GM18502 (cell line): ENCODE measurements around the gene POMT1.
"Not testable (repeated sequence)": the region's sequence is repeated elsewhere in the genome, so short reads cannot be mapped to it uniquely, and the experiment has no call there.

ENCODE experiments used
- ATAC-seq: cut with Tn5 transposase; IDR thresholded peaks from one replicate; pipeline ENCODE4 v1.9.1; 2021; ENCODE audit warnings: mild to moderate bottlenecking; ENCODE audit not compliant: unreplicated experiment, poor library complexity

POMT1 gene

GRCh38 chr9:131492070-131492469 is 10.6 kb upstream of the POMT1 start:
- ATAC-seq = no peak

GRCh38 chr9:131494296-131494870 is 8.3 kb upstream of the POMT1 start:
- ATAC-seq = no peak

- no peak for ATAC-seq
Measured at GRCh38 chr9:131495785-131496184, 6.9 kb upstream of the POMT1 start.

GRCh38 chr9:131496844-131497405 is 5.8 kb upstream of the POMT1 start:
- ATAC-seq = no peak

- ATAC-seq = no peak
Measured at GRCh38 chr9:131499254-131499767, 3.4 kb upstream of the POMT1 start.

- no peak for ATAC-seq
Measured at GRCh38 chr9:131500377-131500776, 2.3 kb upstream of the POMT1 start.

GRCh38 chr9:131500939-131501541 is 1.7 kb upstream of the POMT1 start:
- ATAC-seq = no peak

- no peak for ATAC-seq
Measured at GRCh38 chr9:131503626-131504465, 1.1 kb downstream of the POMT1 start.

GRCh38 chr9:131505012-131505411 is 2.3 kb downstream of the POMT1 start:
- no peak for ATAC-seq

GRCh38 chr9:131511416-131511815 is 8.7 kb downstream of the POMT1 start:
- ATAC-seq = no peak

GRCh38 chr9:131511880-131512279 is 9.2 kb downstream of the POMT1 start:
- ATAC-seq = no peak

- ATAC-seq = no peak
Measured at GRCh38 chr9:131513177-131513576, 10.5 kb downstream of the POMT1 start.

GRCh38 chr9:131515559-131516031 is 12.9 kb downstream of the POMT1 start:
- not testable (repeated sequence) for ATAC-seq

- no peak for ATAC-seq
Measured at GRCh38 chr9:131516100-131516499, 13.4 kb downstream of the POMT1 start.

GRCh38 chr9:131516930-131517329 is 14.2 kb downstream of the POMT1 start:
- ATAC-seq = no peak

GRCh38 chr9:131517761-131518190 is 15.1 kb downstream of the POMT1 start:
- no peak for ATAC-seq

- no peak for ATAC-seq
Measured at GRCh38 chr9:131518553-131518952, 15.8 kb downstream of the POMT1 start.

- no peak for ATAC-seq
Measured at GRCh38 chr9:131520503-131520902, 17.8 kb downstream of the POMT1 start.

GRCh38 chr9:131521203-131521602 is 18.5 kb downstream of the POMT1 start:
- no peak for ATAC-seq

- no peak for ATAC-seq
Measured at GRCh38 chr9:131521822-131522221, 19.1 kb downstream of the POMT1 start.
